Measurements from ENCODE around the gene LAMP2. TPM values are rescaled to one million over a fixed set of nuclear protein-coding genes. Genes with fewer than 3 reads are reported as not detected.

The LAMP2 gene
- total and polyA plus RNA-seq, 2 donors from 2014 or later = 91.2 to 145 TPM

- FAIRE-seq (peak; percentile 30), DNase-seq (peak in 1 of 5 donors; percentile 2)
- Histone ChIP-seq H3K27ac (ENCODE audit: low read depth in 2 of 2, low read length in 2 of 2) (no peak overlapping the region), H3K9ac (ENCODE audit: low read length in 3 of 3) (no peak overlapping the region), H3K36me3 (ENCODE audit: control insufficient read depth in 2 of 3, insufficient read depth in 3 of 3, low read length in 3 of 3) (no peaks in the 10 kb centered on the region), H3K4me1 (ENCODE audit: control insufficient read depth in 2 of 3, insufficient read depth in 2 of 3, low read depth in 1 of 3, low read length in 3 of 3) (no peaks in the 10 kb centered on the region), H3K27me3 (ENCODE audit: control insufficient read depth, insufficient read depth, low read length) (no peaks in the 10 kb centered on the region), H3K9me3 (ENCODE audit: control insufficient read depth in 2 of 3, insufficient read depth in 1 of 3, low read length in 3 of 3) (no peaks in the 10 kb centered on the region), H3K4me3 (ENCODE audit: low read length in 3 of 3) (no peak overlapping the region)
- intact Hi-C loops (cut with DNase I) = no loop called here
- no peak for TF ChIP-seq CTCF (IDR thresholded peaks at IDR 0.05; ENCODE audit: borderline replicate concordance, extremely low read depth, insufficient read depth)
These were observed 39.1 kb downstream of the LAMP2 start for GRCh38 chrX:120429776-120430540.

DNA sequence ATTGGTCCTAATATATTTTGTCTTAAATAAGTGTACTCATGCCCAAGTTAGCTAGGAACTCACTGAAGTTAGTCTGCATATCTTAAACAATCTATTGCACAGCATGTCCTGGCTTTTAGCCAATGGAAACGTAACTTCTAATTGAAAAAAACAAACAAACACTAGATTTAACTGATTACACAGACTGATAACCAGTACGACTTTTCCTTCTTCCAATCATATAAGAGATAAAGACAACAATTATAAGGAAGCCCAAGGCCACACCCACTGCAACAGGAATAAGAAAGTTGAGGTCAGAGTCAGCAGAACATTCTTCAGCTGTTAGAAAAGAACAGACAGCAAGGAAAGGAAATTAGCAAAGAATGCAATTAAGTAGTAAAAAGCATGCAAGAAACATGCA lies 40.8 kb downstream of the LAMP2 start:
- H3K9ac ChIP-seq (ENCODE audit: low read length in 3 of 3) = no peak overlapping the region
- no peaks in the 10 kb centered on the region for H3K27me3 ChIP-seq (ENCODE audit: control insufficient read depth, insufficient read depth, low read length)
- no peaks in the 10 kb centered on the region for H3K36me3 ChIP-seq (ENCODE audit: control insufficient read depth in 2 of 3, insufficient read depth in 3 of 3, low read length in 3 of 3)
- no peaks in the 10 kb centered on the region for H3K9me3 ChIP-seq (ENCODE audit: control insufficient read depth in 2 of 3, insufficient read depth in 1 of 3, low read length in 3 of 3)
- H3K4me3 ChIP-seq (ENCODE audit: low read length in 3 of 3) = no peak overlapping the region
- no peak for TF ChIP-seq CTCF (IDR thresholded peaks at IDR 0.05; ENCODE audit: borderline replicate concordance, extremely low read depth, insufficient read depth)
- FAIRE-seq = peak; percentile 37
- intact Hi-C loops (cut with DNase I) = no loop called here
- H3K27ac ChIP-seq (ENCODE audit: low read depth in 2 of 2, low read length in 2 of 2) = no peak overlapping the region
- H3K4me1 ChIP-seq (ENCODE audit: control insufficient read depth in 2 of 3, insufficient read depth in 2 of 3, low read depth in 1 of 3, low read length in 3 of 3) = no peaks in the 10 kb centered on the region
- DNase-seq = peak in 1 of 5 donors; percentile 8

GRCh38 chrX:120426599-120426998 lies 42.5 kb downstream of the LAMP2 start:
- H3K27me3 ChIP-seq (ENCODE audit: control insufficient read depth, insufficient read depth, low read length) = no peaks in the 10 kb centered on the region
- no peaks in the 10 kb centered on the region for H3K9me3 ChIP-seq (ENCODE audit: control insufficient read depth in 2 of 3, insufficient read depth in 1 of 3, low read length in 3 of 3)
- DNase-seq (no peak), FAIRE-seq (no peak)
- H3K36me3 ChIP-seq (ENCODE audit: control insufficient read depth in 2 of 3, insufficient read depth in 3 of 3, low read length in 3 of 3) = no peaks in the 10 kb centered on the region
- H3K27ac ChIP-seq (ENCODE audit: low read depth in 2 of 2, low read length in 2 of 2) = no peak overlapping the region
- intact Hi-C loops (cut with DNase I) = no loop called here
- TF ChIP-seq CTCF (IDR thresholded peaks at IDR 0.05; ENCODE audit: borderline replicate concordance, extremely low read depth, insufficient read depth) = no peak
- H3K4me3 ChIP-seq (ENCODE audit: low read length in 3 of 3) = no peak overlapping the region
- H3K9ac ChIP-seq (ENCODE audit: low read length in 3 of 3) = no peak overlapping the region
- H3K4me1 ChIP-seq (ENCODE audit: control insufficient read depth in 2 of 3, insufficient read depth in 2 of 3, low read depth in 1 of 3, low read length in 3 of 3) = no peaks in the 10 kb centered on the region

All from kidney (tissue), 14 donors.